GM12878 (cell line): ENCODE results near the gene RABL6. TPM values are rescaled to one million over a fixed set of nuclear protein-coding genes. Genes with fewer than 3 reads are reported as not detected.

Experiments
- BCL3 ChIP-seq: IDR thresholded peaks from 2 replicates; pipeline ENCODE4 v1.6.1; 2011; ENCODE audit warnings: borderline replicate concordance, low read depth, mild to moderate bottlenecking, moderate library complexity, low read length; ENCODE audit not compliant: insufficient read depth, poor library complexity, severe bottlenecking
- BHLHE40 ChIP-seq, 2 experiments: fragments of 450-650 bp in 1 of 2; IDR thresholded peaks; 2 replicates each; pipeline ENCODE4 v1.6.1; 2011 to 2017; ENCODE audit warnings: low read depth in 2 of 2, borderline replicate concordance in 1 of 2, improper control_type of control experiment in 1 of 2, low read length in 1 of 2, mild to moderate bottlenecking in 1 of 2
- CHD4 ChIP-seq: fragments of 200-600 bp; sonication (generic); IDR thresholded peaks from 2 replicates; pipeline ENCODE4 v1.6.1; 2016; ENCODE audit warnings: mild to moderate bottlenecking
- DPF2 ChIP-seq: fragments of 450-650 bp; IDR thresholded peaks from 2 replicates; pipeline ENCODE4 v1.6.1; 2017; ENCODE audit warnings: mild to moderate bottlenecking
- FOXK2 ChIP-seq: fragments of 450-650 bp; IDR thresholded peaks from 2 replicates; pipeline ENCODE4 v1.6.1; 2017; ENCODE audit warnings: mild to moderate bottlenecking, moderate library complexity
- FOXM1 ChIP-seq: IDR thresholded peaks from 2 replicates; pipeline ENCODE4 v1.6.1; 2012; ENCODE audit warnings: low read depth, mild to moderate bottlenecking, inconsistent platforms, low read length, moderate library complexity
- IKZF2 ChIP-seq, 2 experiments: fragments of 450-650 bp; IDR thresholded peaks; 2 replicates each; pipeline ENCODE4 v1.6.1; 2017; ENCODE audit warnings: mild to moderate bottlenecking in 2 of 2, moderate library complexity in 2 of 2
- JUND ChIP-seq: IDR thresholded peaks from 2 replicates; pipeline ENCODE4 v1.6.1; 2012; ENCODE audit warnings: low read depth, mild to moderate bottlenecking, low read length, improper control_type of control experiment, moderate library complexity
- MLLT1 ChIP-seq: fragments of 450-650 bp; IDR thresholded peaks from 2 replicates; pipeline ENCODE4 v1.6.1; 2016; ENCODE audit warnings: mild to moderate bottlenecking
- MTA3 ChIP-seq: IDR thresholded peaks from 2 replicates; pipeline ENCODE4 v1.6.1; 2012; ENCODE audit warnings: low read length, inconsistent platforms, borderline replicate concordance
- NBN ChIP-seq: fragments of 450-650 bp; IDR thresholded peaks from 2 replicates; pipeline ENCODE4 v1.6.1; 2016
- PAX5 ChIP-seq: IDR thresholded peaks from 2 replicates; pipeline ENCODE4 v1.6.1; 2011; ENCODE audit warnings: low read depth, low read length, borderline replicate concordance
- POU2F2 ChIP-seq: IDR thresholded peaks from 3 replicates; pipeline ENCODE4 v1.6.1; 2011; ENCODE audit warnings: low read depth, mild to moderate bottlenecking, low read length, borderline replicate concordance
- RAD21 ChIP-seq: IDR thresholded peaks from 2 replicates; pipeline ENCODE4 v1.6.1; 2011; ENCODE audit warnings: mild to moderate bottlenecking, low read depth, low read length, moderate library complexity; ENCODE audit not compliant: insufficient read depth
- WRNIP1 ChIP-seq: IDR thresholded peaks from 2 replicates; pipeline ENCODE4 v1.6.1; 2011; ENCODE audit warnings: low read depth, low read length, improper control_type of control experiment, borderline replicate concordance
- ZNF274 ChIP-seq: IDR thresholded peaks from one replicate; pipeline ENCODE4 v1.8.0; 2011; ENCODE audit not compliant: insufficient read length, insufficient read depth
- polyA plus RNA-seq, 11 experiments: library from polyadenylated mRNA; depleted of rRNA in 4 of 11; unstranded in 6 of 11; stranded (reverse) in 5 of 11; fragments of >200 nt; fragmentation: Nextera tagmentation in 4 of 11; fragmentation: Illumina TruSeq in 1 of 11; extraction: Ambion mirVana in 4 of 11; extraction: Trizol in 1 of 11; gene quantifications; 1 replicate in 1 of 11; 2 replicates in 10 of 11; pipeline versions ENCODE4 v1.2.1 to v1.2.3, GENCODE V29; 2011 to 2016; ENCODE audit warnings: inconsistent platforms in 2 of 11, missing spikeins in 2 of 11, low read depth in 1 of 11
- total RNA-seq, 4 experiments: library from RNA; depleted of rRNA in 3 of 4; stranded (reverse); fragments of >200 nt in 3 of 4; fragmentation: Illumina TruSeq in 1 of 4; extraction: Trizol in 1 of 4; gene quantifications; 2 replicates each; pipeline versions ENCODE4 v1.2.1 to v1.2.3, GENCODE V29; 2013 to 2021

The RABL6 gene
- total and polyA plus RNA-seq, 10 of the 15 experiments (the other 5 are each of a cell fraction or from before 2014, with no cell fraction given), result 1.4 to 134 (median 42.7) TPM

GRCh38 chr9:136882109-136882946 lies 74.6 kb downstream of the RABL6 start (continued):
- TF ChIP-seq MLLT1 (peak; percentile 99), NBN (peak; percentile 73), BCL3 (no peak), RAD21 (no peak), BHLHE40 (IDR thresholded peaks at IDR 0.05; ENCODE audit: borderline replicate concordance in 1 of 2, low read depth in 2 of 2, low read length in 1 of 2) (peak in 1 of 2 experiments; percentile 64; a peak in 1 of 4 replicates), IKZF2 (IDR thresholded peaks at IDR 0.05) (peak; percentile 75 to 79), DPF2 (peak; percentile 73; the same call in 1 of the 2 replicates), WRNIP1 (no peak), PAX5 (peak; percentile 43; the same call in 1 of the 2 replicates), FOXM1 (no peak), JUND (peak; percentile 79; the same call in 1 of the 2 replicates), CHD4 (no peak), ZNF274 (no peak), MTA3 (no peak), POU2F2 (0 out of 3 replicates have a peak, but pooled peaks have one; percentile 7), FOXK2 (no peak)
